B cell (primary cell): Measurements from ENCODE around the gene CEP250. TPM values are rescaled to one million over a fixed set of nuclear protein-coding genes. Genes with fewer than 3 reads are reported as not detected.

Experiments
- ATAC-seq: fragments of 200-7000 bp; cut with Tn5 transposase; one replicate; pipeline ENCODE4 v1.10.0; 2021; ENCODE audit warnings: low read depth, mild to moderate bottlenecking, moderate number of reproducible peaks, moderate library complexity
- CTCF ChIA-PET: fragments of 350-600 bp; sonication (Branson Sonifier 250); formaldehyde crosslinking; loops from one replicate; lab custom pipeline; 2021; ENCODE audit warnings: antibody characterized with exemption, inconsistent platforms; lab: Charles Lee
- POLR2A ChIA-PET: fragments of 350-600 bp; sonication (Branson Sonifier 250); formaldehyde crosslinking; loops from one replicate; lab custom pipeline; 2021; ENCODE audit warnings: antibody characterized with exemption; lab: Charles Lee
- DNase-seq: peaks from one replicate; pipeline ENCODE4 v3.0.0; 2013
- H2AFZ ChIP-seq: 2 replicates; pipeline ENCODE4 v1.6.1; 2012; ENCODE audit warnings: mild to moderate bottlenecking, low read depth, low read length; ENCODE audit not compliant: insufficient read depth, poor library complexity, severe bottlenecking
- H3K27ac ChIP-seq, 2 donors: 1 replicate in 1 of 2; 2 replicates in 1 of 2; pipeline ENCODE4 v1.5.1; 2012 to 2013; ENCODE audit warnings: low read length in 2 of 2, mild to moderate bottlenecking in 2 of 2, moderate library complexity in 1 of 2
- H3K27me3 ChIP-seq, 4 experiments: fragments of 200-600 bp in 1 of 4; sonication (generic) in 1 of 4; replicated peaks in 1 of 4; 1 replicate in 2 of 4; 2 replicates in 2 of 4; pipeline versions ENCODE4 v1.6.1 to v1.7.0; 2013 to 2016; ENCODE audit warnings: low read length in 3 of 4, mild to moderate bottlenecking in 2 of 4, mixed read lengths in 1 of 4, moderate library complexity in 1 of 4; ENCODE audit not compliant: insufficient read depth in 4 of 4, control insufficient read depth in 3 of 4; ENCODE audit errors: control extremely low read depth in 1 of 4
- H3K36me3 ChIP-seq, 2 experiments: replicated peaks in 1 of 2; 1 replicate in 1 of 2; 2 replicates in 1 of 2; pipeline versions ENCODE4 v1.6.1 to v1.7.1; 2013; ENCODE audit warnings: low read length in 1 of 2; ENCODE audit not compliant: insufficient read depth in 2 of 2, control insufficient read depth in 1 of 2; ENCODE audit errors: control extremely low read depth in 1 of 2, extremely low read depth in 1 of 2
- H3K4me1 ChIP-seq, 2 donors: fragments of 200-600 bp in 1 of 2; sonication (generic) in 1 of 2; 1 replicate in 1 of 2; 2 replicates in 1 of 2; pipeline versions ENCODE4 v1.5.1 to v1.6.1; 2013 to 2017; ENCODE audit warnings: low read length in 2 of 2; ENCODE audit not compliant: control insufficient read depth in 2 of 2, insufficient read depth in 2 of 2
- H3K4me2 ChIP-seq: replicated peaks from 2 replicates; pipeline ENCODE3; 2012; ENCODE audit warnings: mild to moderate bottlenecking, low read depth, low read length; ENCODE audit not compliant: poor library complexity, severe bottlenecking
- H3K4me3 ChIP-seq, 5 experiments: fragments of 200-600 bp in 1 of 5; sonication (generic) in 1 of 5; 1 replicate in 3 of 5; 2 replicates in 2 of 5; pipeline versions ENCODE4 v1.5.1 to v1.7.0; 2011 to 2016; ENCODE audit warnings: low read length in 4 of 5, mild to moderate bottlenecking in 4 of 5, low read depth in 2 of 5, control low read depth in 1 of 5, moderate library complexity in 1 of 5; ENCODE audit not compliant: insufficient read depth in 1 of 5; ENCODE audit errors: control extremely low read depth in 1 of 5, extremely low read depth in 1 of 5
- H3K79me2 ChIP-seq: fragments of 200-600 bp; sonication (generic); one replicate; pipeline ENCODE4 v1.6.0; 2016; ENCODE audit warnings: low read length; ENCODE audit not compliant: control insufficient read depth, insufficient read depth
- H3K9ac ChIP-seq: fragments of 200-600 bp; sonication (generic); 2 replicates; pipeline ENCODE4 v1.6.1; 2017; ENCODE audit warnings: mild to moderate bottlenecking, low read length, moderate library complexity
- H3K9me3 ChIP-seq, 3 donors: one replicate each; pipeline versions ENCODE4 v1.6.1 to v1.7.1; 2013; ENCODE audit warnings: low read length in 2 of 3; ENCODE audit not compliant: control insufficient read depth in 2 of 3, insufficient read depth in 1 of 3; ENCODE audit errors: control extremely low read depth in 1 of 3
- H4K20me1 ChIP-seq: 2 replicates; pipeline ENCODE4 v1.6.0; 2012; ENCODE audit warnings: mild to moderate bottlenecking, low read length; ENCODE audit not compliant: insufficient read depth, control insufficient read depth, poor library complexity, severe bottlenecking
- H3K27ac Mint-ChIP-seq: one replicate; pipeline ENCODE4 v1.8.0; 2021; ENCODE audit warnings: mixed read lengths
- H3K27me3 Mint-ChIP-seq: one replicate; pipeline ENCODE4 v1.8.0; 2021; ENCODE audit warnings: mixed read lengths
- H3K4me1 Mint-ChIP-seq: one replicate; pipeline ENCODE4 v1.8.0; 2021; ENCODE audit warnings: mixed read lengths
- H3K4me3 Mint-ChIP-seq: one replicate; pipeline ENCODE4 v1.8.0; 2021; ENCODE audit warnings: mixed read lengths
- H3K9me3 Mint-ChIP-seq: one replicate; pipeline ENCODE4 v1.8.0; 2022; ENCODE audit warnings: mixed read lengths; ENCODE audit not compliant: insufficient read depth
- CTCF ChIP-seq: fragments of 200-600 bp; IDR thresholded peaks from one replicate; pipeline ENCODE4 v1.8.0; 2022; ENCODE audit warnings: antibody characterized with exemption, mild to moderate bottlenecking
- EZH2 ChIP-seq: IDR thresholded peaks from 2 replicates; pipeline ENCODE4 v1.6.1; 2012; ENCODE audit warnings: borderline replicate concordance, low read depth, mild to moderate bottlenecking, moderate library complexity, low read length; ENCODE audit not compliant: insufficient read depth, poor library complexity, severe bottlenecking
- WGBS: methylation state at CpG from one replicate; pipeline ENCODE4 v1.1.5; 2013; ENCODE audit warnings: missing lambda C conversion rate; ENCODE audit not compliant: insufficient coverage; 5-methylcytosine and 5-hydroxymethylcytosine counted together
- intact Hi-C: fragments of 100-400 bp; cut with micrococcal nuclease; formaldehyde crosslinking; loops from one replicate; pipeline ENCODE4 v1.10.0; 2022
- polyA plus RNA-seq: library from polyadenylated mRNA; depleted of rRNA; stranded (reverse); fragments of >200 nt; gene quantifications from 2 replicates; pipeline ENCODE4 v1.2.3, GENCODE V29; 2012
- total RNA-seq, 2 donors: library from RNA; stranded (reverse); fragments of 120-200 nt in 1 of 2; gene quantifications; 1 replicate in 1 of 2; 2 replicates in 1 of 2; pipeline versions ENCODE4 v1.2.3 to v1.2.4, GENCODE V29; 2013 to 2022

CEP250 gene
- total and polyA plus RNA-seq, 2 donors (not counting 1 experiment from before 2014, with no cell fraction given): 14.6 to 78.5 TPM

DNA sequence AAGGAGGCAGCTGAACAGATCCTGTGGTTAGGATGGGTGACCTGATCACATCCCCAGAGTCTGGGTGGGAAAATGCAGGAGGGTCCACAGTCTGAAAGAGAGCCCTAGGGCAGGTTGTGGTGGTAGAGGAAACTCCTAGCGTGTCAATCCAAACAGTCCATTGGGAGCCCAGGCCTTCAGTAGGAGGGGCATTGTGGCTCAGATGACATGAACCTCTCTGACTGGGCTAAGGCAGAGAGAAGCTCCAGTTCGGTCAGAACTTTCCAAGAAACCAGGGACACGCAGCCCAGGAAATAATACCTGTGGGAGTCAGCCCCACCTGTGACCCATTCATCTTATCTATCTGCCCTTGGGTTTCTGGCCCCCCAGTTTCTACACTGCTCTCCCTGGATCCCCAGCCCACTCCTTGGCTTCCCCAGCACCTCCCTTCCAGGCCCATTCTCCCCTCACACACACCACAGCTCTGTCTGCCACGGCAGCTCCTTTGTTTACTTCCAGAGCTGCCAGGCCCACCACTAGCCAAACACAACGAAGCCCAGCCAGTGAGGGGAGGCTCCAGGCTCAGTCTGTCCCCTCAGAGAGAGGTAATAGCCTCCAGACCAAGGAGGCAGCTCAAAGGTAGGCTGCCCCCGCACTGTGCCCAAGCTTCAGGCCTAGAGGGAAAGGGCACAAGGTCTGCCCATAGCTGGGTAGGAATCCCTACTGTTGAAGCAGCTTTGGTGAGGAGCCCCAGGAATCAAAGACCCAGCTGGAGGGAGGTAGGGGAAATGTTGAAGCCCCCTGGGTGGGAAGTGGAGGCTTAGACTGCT, 23.6 kb upstream of the CEP250 start:
- Mint-ChIP-seq H3K27me3 (peaks cover 3% of the 10 kb centered on the region), H3K4me3 (no peak overlapping the region), H3K27ac (no peak overlapping the region), H3K9me3 (no peaks in the 10 kb centered on the region), H3K4me1 (no peaks in the 10 kb centered on the region)
- no peak overlapping the region for H3K9ac ChIP-seq
- no peaks in the 10 kb centered on the region for H3K9me3 ChIP-seq
- no peak overlapping the region for H3K4me2 ChIP-seq
- POLR2A ChIA-PET: no interaction called here
- DNase-seq (no peak), ATAC-seq (no peak)
- no peak for TF ChIP-seq EZH2
- no peak for TF ChIP-seq CTCF
- no peaks in the 10 kb centered on the region for H3K79me2 ChIP-seq
- no peak overlapping the region for H3K4me3 ChIP-seq
- H3K27me3 ChIP-seq: no peaks in the 10 kb centered on the region
- 88% methylated on average over 6 of the region's 6 CpGs for WGBS
- no peaks in the 10 kb centered on the region for H3K4me1 ChIP-seq
- H3K36me3 ChIP-seq: no peaks in the 10 kb centered on the region
- H3K27ac ChIP-seq: no peak overlapping the region
- no peaks in the 10 kb centered on the region for H4K20me1 ChIP-seq
- no peak overlapping the region for H2AFZ ChIP-seq
- CTCF ChIA-PET: interaction anchor here (0.7 to 3.5 kb wide), 3 partner anchors 8 to 32 kb away, joined by 3 to 13 read pairs (median 4); no protein-coding TSS in a partner anchor
- intact Hi-C loops: no loop called here

DNA sequence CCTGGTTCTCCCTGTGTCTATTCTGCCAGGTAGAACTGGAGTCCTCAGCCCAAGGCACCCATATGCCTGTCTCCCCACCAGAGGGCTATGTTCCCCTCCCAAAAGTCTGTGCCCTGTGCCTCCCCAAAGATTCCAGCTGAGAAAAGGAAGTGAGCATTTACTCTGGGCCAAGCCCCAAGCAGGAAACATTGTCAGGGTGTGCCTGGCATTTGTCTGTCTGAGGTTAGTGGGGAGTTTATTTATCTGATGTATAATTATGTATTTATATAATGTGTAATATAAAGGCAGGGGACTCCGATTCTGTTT, 23.0 kb upstream of the CEP250 start:
- POLR2A ChIA-PET: no interaction called here

More for the DNA sequence above, 23.0 kb upstream of the CEP250 start:
- no peak overlapping the region for H3K4me3 ChIP-seq
- Mint-ChIP-seq H3K27me3 (peaks cover 3% of the 10 kb centered on the region), H3K9me3 (no peaks in the 10 kb centered on the region), H3K4me3 (no peak overlapping the region), H3K4me1 (no peaks in the 10 kb centered on the region), H3K27ac (no peak overlapping the region)
- no peaks in the 10 kb centered on the region for H4K20me1 ChIP-seq
- H2AFZ ChIP-seq: no peak overlapping the region
- no peaks in the 10 kb centered on the region for H3K9me3 ChIP-seq
- ATAC-seq: no peak
- H3K4me2 ChIP-seq: no peak overlapping the region
- CTCF ChIA-PET: interaction anchor here (0.6 to 3.5 kb wide), 3 partner anchors 15 to 79 kb away, joined by 4 to 13 read pairs (median 9); no protein-coding TSS in a partner anchor
- H3K27me3 ChIP-seq: no peaks in the 10 kb centered on the region
- no peak for DNase-seq
- no peak for TF ChIP-seq CTCF
- intact Hi-C loops: no loop called here
- H3K9ac ChIP-seq: no peak overlapping the region
- no peaks in the 10 kb centered on the region for H3K79me2 ChIP-seq
- no peaks in the 10 kb centered on the region for H3K4me1 ChIP-seq
- no peaks in the 10 kb centered on the region for H3K36me3 ChIP-seq
- H3K27ac ChIP-seq: no peak overlapping the region
- WGBS: 89% methylated on average over 1 of the region's 1 CpG
